ENCODE data around the gene CCDC148. TPM values are rescaled to one million over a fixed set of nuclear protein-coding genes. Genes with fewer than 3 reads are reported as not detected.

The CCDC148 gene
- total RNA-seq, 4 donors from 2014 or later: 0.78 to 1.6 (median 1.1) TPM

- 63 to 75% methylated on average over 6 of the region's 6 CpGs for whole genome bisulfite sequencing, 2 donors (ENCODE audit: low coverage in 1 of 2)
- ATAC-seq: no peak
- no peaks in the 10 kb centered on the region for H3K4me1 ChIP-seq
These were observed 313.8 kb downstream of the CCDC148 start for GRCh38 chr2:158142568-158143332.

GRCh38 chr2:158142165-158142564 is 314.4 kb downstream of the CCDC148 start:
- TF ChIP-seq POLR2A (IDR thresholded peaks at IDR 0.05): no peak
- TF ChIP-seq EP300 (IDR thresholded peaks at IDR 0.05): no peak
- TF ChIP-seq CTCF (IDR thresholded peaks at IDR 0.05): no peak
- no peak for TF ChIP-seq POLR2AphosphoS5 (IDR thresholded peaks at IDR 0.05)
- Histone ChIP-seq H3K27ac (no peak overlapping the region), H3K36me3 (no peaks in the 10 kb centered on the region), H3K4me1 (no peaks in the 10 kb centered on the region), H3K4me3 (no peak overlapping the region), H3K9me3 (peaks cover 0 to 12% (median 0%) of the 10 kb centered on the region in 3 donors), H3K27me3 (no peaks in the 10 kb centered on the region)
- WGBS, 2 donors (ENCODE audit: low coverage in 1 of 2): 83 to 94% methylated on average over 3 of the region's 3 CpGs
- no peak for ATAC-seq

More at GRCh38 chr2:158142568-158143332, 313.8 kb downstream of the CCDC148 start:
- Histone ChIP-seq H3K36me3 (no peaks in the 10 kb centered on the region), H3K4me3 (no peak overlapping the region), H3K9me3 (peaks cover 0 to 12% (median 0%) of the 10 kb centered on the region in 3 donors), H3K27ac (no peak overlapping the region), H3K27me3 (no peaks in the 10 kb centered on the region)
- TF ChIP-seq POLR2AphosphoS5 (IDR thresholded peaks at IDR 0.05) (no peak), CTCF (IDR thresholded peaks at IDR 0.05) (no peak), POLR2A (IDR thresholded peaks at IDR 0.05) (no peak), EP300 (IDR thresholded peaks at IDR 0.05) (no peak)

- no peaks in the 10 kb centered on the region for H3K4me1 ChIP-seq
- H3K27me3 ChIP-seq: no peaks in the 10 kb centered on the region
- TF ChIP-seq POLR2A (IDR thresholded peaks at IDR 0.05) (no peak), POLR2AphosphoS5 (IDR thresholded peaks at IDR 0.05) (no peak), CTCF (IDR thresholded peaks at IDR 0.05) (no peak), EP300 (IDR thresholded peaks at IDR 0.05) (no peak)
- WGBS, 2 donors (ENCODE audit: low coverage in 1 of 2): 84 to 89% methylated on average over 1 of the region's 1 CpG
- no peak overlapping the region for H3K4me3 ChIP-seq
- H3K27ac ChIP-seq: no peak overlapping the region
- no peaks in the 10 kb centered on the region for H3K9me3 ChIP-seq
- no peaks in the 10 kb centered on the region for H3K36me3 ChIP-seq
- no peak for ATAC-seq
These were observed 316.4 kb downstream of the CCDC148 start for GRCh38 chr2:158140201-158140600.

GRCh38 chr2:158138255-158138654 is 318.3 kb downstream of the CCDC148 start:
- Histone ChIP-seq H3K27ac (no peak overlapping the region), H3K4me1 (no peaks in the 10 kb centered on the region), H3K36me3 (no peaks in the 10 kb centered on the region), H3K9me3 (no peaks in the 10 kb centered on the region), H3K4me3 (no peak overlapping the region), H3K27me3 (no peaks in the 10 kb centered on the region)
- TF ChIP-seq EP300 (IDR thresholded peaks at IDR 0.05): no peak
- no peak for TF ChIP-seq CTCF (IDR thresholded peaks at IDR 0.05)
- TF ChIP-seq POLR2A (IDR thresholded peaks at IDR 0.05): no peak
- TF ChIP-seq POLR2AphosphoS5 (IDR thresholded peaks at IDR 0.05): no peak
- 51 to 58% methylated on average over 5 of the region's 5 CpGs for WGBS, 2 donors (ENCODE audit: low coverage in 1 of 2)
- ATAC-seq: no peak

GRCh38 chr2:158135096-158135495 is 321.5 kb downstream of the CCDC148 start:
- H3K36me3 ChIP-seq: no peaks in the 10 kb centered on the region
- WGBS, 2 donors (ENCODE audit: low coverage in 1 of 2): 73 to 75% methylated on average over 1 of the region's 1 CpG
- TF ChIP-seq EP300 (IDR thresholded peaks at IDR 0.05): no peak
- TF ChIP-seq CTCF (IDR thresholded peaks at IDR 0.05): no peak
- no peak for TF ChIP-seq POLR2AphosphoS5 (IDR thresholded peaks at IDR 0.05)
- TF ChIP-seq POLR2A (IDR thresholded peaks at IDR 0.05): no peak
- H3K9me3 ChIP-seq: no peaks in the 10 kb centered on the region
- no peak overlapping the region for H3K27ac ChIP-seq
- no peak for ATAC-seq
- H3K4me1 ChIP-seq: no peaks in the 10 kb centered on the region
- no peaks in the 10 kb centered on the region for H3K27me3 ChIP-seq
- no peak overlapping the region for H3K4me3 ChIP-seq
